DMS 273 (cell line): ENCODE measurements around the gene XKR3.
"Not testable (repeated sequence)": the region's sequence is repeated elsewhere in the genome, so short reads cannot be mapped to it uniquely, and the experiment has no call there.

ENCODE experiments used
- DNase-seq: peaks from one replicate; lab custom pipeline; 2025; ENCODE audit not compliant: unreplicated experiment; lab: John Stamatoyannopoulos, UW

Gene XKR3

GRCh38 chr22:16748160-16748929 is 76.9 kb downstream of the XKR3 start:
- not testable (repeated sequence) for DNase-seq

GRCh38 chr22:16747266-16748159 is 77.7 kb downstream of the XKR3 start:
- DNase-seq = not testable (repeated sequence)

- not testable (repeated sequence) for DNase-seq
These were observed 90.9 kb downstream of the XKR3 start for GRCh38 chr22:16734271-16734670.
